HG03064 (cell line): ENCODE data around the gene CACNB3.
"Not testable (repeated sequence)": the region's sequence is repeated elsewhere in the genome, so short reads cannot be mapped to it uniquely, and the experiment has no call there.

ENCODE experiments used
- ATAC-seq: cut with Tn5 transposase; IDR thresholded peaks from one replicate; pipeline ENCODE4 v1.9.1; 2021; ENCODE audit warnings: low read depth; ENCODE audit not compliant: unreplicated experiment

CACNB3 gene

GRCh38 chr12:48816143-48816854 lies 2.0 kb upstream of the CACNB3 start:
- no peak for ATAC-seq

- ATAC-seq: no peak
Measured at GRCh38 chr12:48818831-48819590, 715 bp downstream of the CACNB3 start.

DNA sequence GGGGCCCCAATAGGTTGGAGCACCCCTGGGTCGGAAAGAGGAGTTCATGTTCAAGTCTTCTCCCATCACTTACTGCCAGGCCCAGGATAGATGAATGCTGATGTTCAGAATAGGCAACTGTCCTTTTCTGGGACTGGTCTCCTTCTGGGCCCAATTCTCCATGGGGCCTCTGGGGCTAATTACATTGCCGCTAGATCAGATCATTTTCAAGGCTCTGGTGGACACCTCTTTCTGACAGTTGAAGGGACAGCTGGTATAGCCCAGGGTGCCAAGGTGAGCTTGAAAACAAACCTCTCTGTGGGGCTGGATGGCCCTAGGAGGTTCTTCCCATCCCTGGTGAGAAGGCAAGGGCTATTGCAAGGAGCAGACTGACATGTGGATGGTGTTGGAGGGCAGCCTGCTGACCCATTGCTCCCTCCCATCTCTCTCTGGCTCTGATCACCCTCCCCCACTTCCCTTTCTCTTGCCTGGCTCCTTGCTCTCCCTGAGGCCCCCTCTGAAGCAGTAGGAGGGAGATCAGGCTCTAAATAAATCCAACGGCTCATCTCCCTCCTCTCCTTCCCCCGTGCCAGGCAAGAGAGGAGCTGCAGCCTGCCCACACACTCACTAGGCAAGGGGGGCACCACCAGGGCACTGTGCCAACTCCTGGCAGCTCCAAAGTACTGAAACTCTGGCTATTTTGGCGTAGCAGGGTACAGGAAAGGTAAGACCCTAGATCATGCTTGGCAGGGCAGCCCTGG lies 1.9 kb downstream of the CACNB3 start:
- no peak for ATAC-seq

GRCh38 chr12:48822139-48822538 lies 3.8 kb downstream of the CACNB3 start:
- ATAC-seq: no peak

- ATAC-seq: no peak
Measured at GRCh38 chr12:48822711-48823110, 4.4 kb downstream of the CACNB3 start.

DNA sequence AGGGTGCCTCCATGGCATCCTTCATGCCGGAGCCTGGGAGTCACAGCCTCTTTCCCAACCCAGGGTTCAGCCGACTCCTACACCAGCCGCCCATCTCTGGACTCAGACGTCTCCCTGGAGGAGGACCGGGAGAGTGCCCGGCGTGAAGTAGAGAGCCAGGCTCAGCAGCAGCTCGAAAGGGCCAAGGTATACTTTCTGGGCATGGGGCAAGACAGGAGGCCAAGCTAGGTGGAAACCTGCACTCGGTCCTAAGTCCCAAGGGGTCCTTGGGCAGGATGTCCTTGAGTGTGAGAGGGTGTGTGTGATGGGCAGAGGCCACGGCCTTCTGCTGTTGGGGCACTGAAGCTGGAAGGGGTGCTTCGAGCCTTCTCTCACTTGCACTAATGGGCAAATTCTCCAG lies 5.0 kb downstream of the CACNB3 start:
- no peak for ATAC-seq

DNA sequence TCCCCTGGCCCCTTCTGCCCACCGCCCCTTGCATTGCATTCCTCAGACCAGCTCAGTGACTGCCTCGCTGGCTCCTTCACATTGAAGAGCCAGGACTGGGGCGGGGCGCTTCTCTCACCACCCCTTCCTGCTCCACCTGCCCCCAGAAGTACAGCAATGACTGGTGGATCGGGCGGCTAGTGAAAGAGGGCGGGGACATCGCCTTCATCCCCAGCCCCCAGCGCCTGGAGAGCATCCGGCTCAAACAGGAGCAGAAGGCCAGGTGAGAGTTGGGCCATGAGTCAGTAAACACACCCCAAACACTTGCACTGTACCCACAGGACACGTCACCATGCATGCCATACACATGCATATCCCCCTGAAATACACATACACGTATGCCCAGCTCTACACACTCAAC lies 5.8 kb downstream of the CACNB3 start:
- no peak for ATAC-seq

DNA sequence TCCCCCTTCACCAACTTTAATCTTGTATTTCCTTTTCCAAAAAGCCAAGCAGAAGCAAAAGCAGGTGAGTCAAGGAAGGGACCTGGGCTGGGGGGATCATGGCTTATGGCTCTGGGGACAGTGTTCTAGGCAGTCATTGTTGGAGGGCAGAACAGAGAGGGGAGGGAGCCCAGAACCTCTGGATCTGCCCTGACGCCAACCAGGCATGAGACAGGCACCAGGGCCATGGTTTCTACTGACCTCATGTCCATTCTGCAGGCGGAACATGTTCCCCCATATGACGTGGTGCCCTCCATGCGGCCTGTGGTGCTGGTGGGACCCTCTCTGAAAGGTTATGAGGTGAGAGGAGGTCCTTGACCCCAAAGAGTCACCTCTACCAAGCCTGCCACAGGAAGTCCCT lies 6.6 kb downstream of the CACNB3 start:
- ATAC-seq: no peak

GRCh38 chr12:48826209-48826855 lies 8.0 kb downstream of the CACNB3 start:
- ATAC-seq: no peak

DNA sequence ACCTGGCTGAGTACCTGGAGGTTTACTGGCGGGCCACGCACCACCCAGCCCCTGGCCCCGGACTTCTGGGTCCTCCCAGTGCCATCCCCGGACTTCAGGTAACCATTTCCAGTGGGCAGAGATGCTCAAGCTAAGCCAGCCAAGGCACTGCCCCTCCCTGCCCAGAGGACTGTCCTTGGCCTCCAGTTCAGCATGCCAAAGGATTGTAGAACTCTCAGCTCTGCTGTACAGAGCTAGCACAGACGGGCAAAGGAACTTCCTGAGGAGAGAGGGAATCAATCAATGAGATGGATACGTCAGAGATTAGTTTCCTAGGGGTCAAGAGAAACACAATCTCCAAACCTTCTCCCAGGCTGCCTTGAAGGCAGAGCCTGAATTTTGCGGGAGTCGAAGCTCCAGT lies 8.7 kb downstream of the CACNB3 start:
- ATAC-seq: no peak

DNA sequence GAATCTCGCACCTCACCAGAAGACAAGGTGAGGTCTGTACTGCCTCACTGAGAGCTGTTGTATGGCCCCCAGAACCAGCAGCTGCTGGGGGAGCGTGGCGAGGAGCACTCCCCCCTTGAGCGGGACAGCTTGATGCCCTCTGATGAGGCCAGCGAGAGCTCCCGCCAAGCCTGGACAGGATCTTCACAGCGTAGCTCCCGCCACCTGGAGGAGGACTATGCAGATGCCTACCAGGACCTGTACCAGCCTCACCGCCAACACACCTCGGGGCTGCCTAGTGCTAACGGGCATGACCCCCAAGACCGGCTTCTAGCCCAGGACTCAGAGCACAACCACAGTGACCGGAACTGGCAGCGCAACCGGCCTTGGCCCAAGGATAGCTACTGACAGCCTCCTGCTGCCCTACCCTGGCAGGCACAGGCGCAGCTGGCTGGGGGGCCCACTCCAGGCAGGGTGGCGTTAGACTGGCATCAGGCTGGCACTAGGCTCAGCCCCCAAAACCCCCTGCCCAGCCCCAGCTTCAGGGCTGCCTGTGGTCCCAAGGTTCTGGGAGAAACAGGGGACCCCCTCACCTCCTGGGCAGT lies 9.3 kb downstream of the CACNB3 start:
- ATAC-seq: no peak

DNA sequence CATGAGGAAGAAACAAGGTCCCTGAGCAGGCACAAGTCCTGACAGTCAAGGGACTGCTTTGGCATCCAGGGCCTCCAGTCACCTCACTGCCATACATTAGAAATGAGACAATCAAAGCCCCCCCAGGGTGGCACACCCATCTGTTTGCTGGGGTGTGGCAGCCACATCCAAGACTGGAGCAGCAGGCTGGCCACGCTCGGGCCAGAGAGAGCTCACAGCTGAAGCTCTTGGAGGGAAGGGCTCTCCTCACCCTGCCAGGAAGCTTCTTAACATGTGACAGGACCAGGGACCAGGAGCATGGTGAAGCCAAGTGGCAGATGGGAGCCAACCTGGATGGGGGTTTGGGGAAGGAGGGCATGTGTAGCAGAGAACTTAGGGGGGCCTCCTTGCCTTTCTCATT lies 10.0 kb downstream of the CACNB3 start:
- ATAC-seq: no peak

DNA sequence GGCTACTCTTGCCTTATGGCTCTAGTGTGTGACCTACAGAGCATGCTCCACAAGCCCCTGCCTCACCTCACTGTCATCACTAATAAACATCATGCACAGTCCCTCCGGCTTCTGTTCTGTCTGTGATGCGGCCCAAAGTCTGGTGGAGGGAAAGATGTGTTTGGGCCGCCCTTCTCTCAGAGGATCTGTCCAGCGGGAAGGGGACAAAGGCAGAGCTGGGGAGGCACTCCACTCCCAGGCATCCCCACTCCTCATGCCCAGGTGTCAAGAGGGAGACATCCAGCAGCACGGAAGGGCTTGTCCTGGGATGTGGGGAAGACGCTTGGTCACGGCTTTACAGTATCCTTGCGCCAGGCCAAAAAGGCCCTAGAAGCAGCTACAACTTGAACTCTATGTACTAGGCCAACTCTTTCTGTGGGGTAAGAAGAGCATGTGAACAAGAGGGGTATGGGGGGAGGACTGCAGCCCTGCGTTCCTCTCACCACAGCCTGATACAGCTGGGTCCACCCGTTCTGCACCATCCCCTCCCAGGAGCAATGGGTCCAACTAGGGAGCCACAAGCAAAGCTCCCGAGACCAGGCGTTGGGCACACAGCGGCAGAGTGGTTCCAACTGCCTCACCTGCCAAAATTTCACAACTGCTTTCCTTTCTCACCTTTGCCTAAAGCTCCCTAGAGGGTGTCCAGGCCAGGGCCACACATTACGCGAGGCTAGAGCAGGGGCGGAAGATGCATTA lies 10.7 kb downstream of the CACNB3 start:
- no peak for ATAC-seq

DNA sequence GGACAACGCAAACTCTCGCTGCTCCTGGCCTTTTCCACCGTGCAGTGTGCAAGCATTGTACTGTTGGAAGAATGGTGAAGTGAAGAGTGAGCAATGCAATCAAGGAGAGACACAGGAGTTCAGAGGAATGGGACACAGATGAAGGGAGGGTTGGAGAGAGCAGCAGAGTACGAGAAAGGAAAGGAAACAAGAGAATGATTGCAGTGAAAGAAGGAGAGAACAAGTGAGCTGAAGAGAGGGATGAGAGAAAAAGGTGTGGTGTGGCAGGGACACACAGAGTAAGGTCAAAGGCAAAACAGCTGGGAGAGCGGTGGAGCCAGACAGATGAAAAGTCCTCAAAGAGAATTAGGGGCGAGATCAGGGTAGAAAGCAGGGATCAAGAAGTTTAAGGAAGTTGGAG lies 13.0 kb downstream of the CACNB3 start:
- ATAC-seq: no peak

DNA sequence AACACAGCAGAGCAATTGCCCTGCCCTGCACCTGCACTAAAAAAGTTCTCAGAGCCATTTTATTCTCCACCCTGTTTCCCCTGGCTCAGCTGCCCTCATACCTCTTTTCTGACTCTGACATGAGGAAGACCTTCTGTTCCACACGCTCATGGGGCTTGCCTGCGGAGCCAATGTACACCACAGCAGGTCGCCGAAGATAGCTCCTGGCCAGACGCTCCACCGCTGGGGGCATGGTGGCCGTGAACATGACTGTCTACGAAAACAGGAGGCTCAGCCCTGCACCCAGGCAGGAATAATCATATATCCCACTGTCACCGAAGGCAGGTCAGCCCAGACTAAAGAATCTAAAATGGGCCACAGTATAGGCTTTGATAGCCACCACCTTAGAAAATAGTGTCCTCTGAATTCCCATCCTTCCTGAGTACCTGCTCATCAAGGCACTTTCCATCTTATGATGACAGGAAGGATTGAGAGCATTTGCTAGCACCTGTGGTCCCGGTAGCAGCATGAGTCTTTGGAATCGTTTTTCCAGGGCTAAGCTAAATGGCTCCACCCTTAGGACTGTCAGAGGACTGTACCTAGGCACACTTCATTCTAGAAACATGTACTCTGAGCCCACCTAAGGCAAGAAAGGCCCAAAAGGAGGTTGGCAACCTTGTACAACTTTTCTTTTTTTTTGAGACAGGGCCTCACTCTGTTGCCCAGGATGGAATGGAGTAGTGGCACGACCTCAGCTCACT lies 14.2 kb downstream of the CACNB3 start:
- ATAC-seq: no peak

DNA sequence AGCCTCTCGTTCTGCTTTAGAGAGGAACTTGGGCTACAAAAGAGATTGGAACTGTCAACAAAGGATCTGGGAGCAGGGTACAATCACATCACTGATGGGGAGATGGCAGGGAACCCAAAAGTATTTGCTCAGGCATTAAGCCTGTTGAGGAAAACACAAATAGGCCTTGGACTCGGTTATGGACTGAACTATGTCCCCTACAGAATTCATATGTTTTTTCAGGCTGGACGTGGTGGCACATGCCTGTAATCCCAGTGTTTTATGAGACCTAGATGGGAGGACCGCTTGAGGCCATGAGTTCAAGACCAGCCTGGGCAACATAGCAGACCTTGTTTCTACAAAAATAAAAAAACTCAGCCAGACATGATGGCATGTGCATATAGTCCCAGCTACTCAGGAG lies 19.8 kb downstream of the CACNB3 start:
- no peak for ATAC-seq

DNA sequence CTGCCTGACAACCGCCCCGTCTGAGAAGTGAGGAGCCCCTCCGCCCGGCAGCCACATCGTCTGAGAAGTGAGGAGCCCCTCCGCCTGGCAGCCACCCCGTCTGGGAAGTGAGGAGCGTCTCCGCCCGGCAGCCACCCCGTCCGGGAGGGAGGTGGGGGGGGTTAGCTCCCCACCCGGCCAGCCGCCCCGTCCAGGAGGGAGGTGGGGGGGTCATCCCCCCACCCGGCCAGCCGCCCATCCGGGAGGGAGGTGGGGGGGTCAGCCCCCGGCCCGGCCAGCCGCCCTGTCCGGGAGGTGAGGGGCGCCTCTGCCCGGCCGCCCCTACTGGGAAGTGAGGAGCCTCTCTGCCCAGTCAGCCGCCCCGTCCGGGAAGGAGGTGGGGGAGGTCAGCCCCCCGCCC lies 23.7 kb downstream of the CACNB3 start:
- not testable (repeated sequence) for ATAC-seq

GRCh38 chr12:48851883-48852733 lies 33.8 kb downstream of the CACNB3 start, which contains the start of gene DDX23:
Gene DDX23, minus strand, starts transcription at chr12:48852163. Its CDS starts 6,381 bp downstream, at chr12:48845782.
- peak; percentile 93 for ATAC-seq
